IMR-90 (cell line): ENCODE results near the gene COL23A1.

Experiments
- FOS ChIP-seq: fragments of 150-350 bp; IDR thresholded peaks from 2 replicates; pipeline ENCODE4 v1.6.1; 2016; ENCODE audit warnings: low read depth, low read length
- NFE2L2 ChIP-seq: fragments of 150-350 bp; IDR thresholded peaks from 2 replicates; pipeline ENCODE4 v1.6.1; 2016; ENCODE audit warnings: low read depth, mild to moderate bottlenecking, low read length
- POLR2A ChIP-seq: IDR thresholded peaks from 2 replicates; pipeline ENCODE4 v1.6.1; 2012; ENCODE audit warnings: mild to moderate bottlenecking, low read depth, low read length
- TF ChIP-seq, protein P1 (sequence below): conservative IDR thresholded peaks from 2 replicates; pipeline ENCODE4 v1.5.1; 2012; ENCODE audit warnings: mild to moderate bottlenecking, low read depth, low read length, improper control_type of control experiment

- TF ChIP-seq, protein P1, sequence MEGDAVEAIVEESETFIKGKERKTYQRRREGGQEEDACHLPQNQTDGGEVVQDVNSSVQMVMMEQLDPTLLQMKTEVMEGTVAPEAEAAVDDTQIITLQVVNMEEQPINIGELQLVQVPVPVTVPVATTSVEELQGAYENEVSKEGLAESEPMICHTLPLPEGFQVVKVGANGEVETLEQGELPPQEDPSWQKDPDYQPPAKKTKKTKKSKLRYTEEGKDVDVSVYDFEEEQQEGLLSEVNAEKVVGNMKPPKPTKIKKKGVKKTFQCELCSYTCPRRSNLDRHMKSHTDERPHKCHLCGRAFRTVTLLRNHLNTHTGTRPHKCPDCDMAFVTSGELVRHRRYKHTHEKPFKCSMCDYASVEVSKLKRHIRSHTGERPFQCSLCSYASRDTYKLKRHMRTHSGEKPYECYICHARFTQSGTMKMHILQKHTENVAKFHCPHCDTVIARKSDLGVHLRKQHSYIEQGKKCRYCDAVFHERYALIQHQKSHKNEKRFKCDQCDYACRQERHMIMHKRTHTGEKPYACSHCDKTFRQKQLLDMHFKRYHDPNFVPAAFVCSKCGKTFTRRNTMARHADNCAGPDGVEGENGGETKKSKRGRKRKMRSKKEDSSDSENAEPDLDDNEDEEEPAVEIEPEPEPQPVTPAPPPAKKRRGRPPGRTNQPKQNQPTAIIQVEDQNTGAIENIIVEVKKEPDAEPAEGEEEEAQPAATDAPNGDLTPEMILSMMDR = no peak
- TF ChIP-seq FOS (no peak), NFE2L2 (no peak), POLR2A (no peak)
Measured at GRCh38 chr5:178581621-178582020, 8.6 kb downstream of the COL23A1 start.
